ENCODE results near the gene AGPAT4. TPM values are rescaled to one million over a fixed set of nuclear protein-coding genes. Genes with fewer than 3 reads are reported as not detected.
A peak's percentile ranks its signal among the peaks of the same experiment; 100 is the strongest.
"Not testable (repeated sequence)": the region's sequence is repeated elsewhere in the genome, so short reads cannot be mapped to it uniquely, and the experiment has no call there.

AGPAT4 gene
- total RNA-seq, 4 donors from 2014 or later = 1.0 to 17.4 (median 6.4) TPM

GRCh38 chr6:161313940-161314509 is 40.2 kb upstream of the AGPAT4 start:
- intact Hi-C loops (cut with DNase I) = no loop called here
- TF ChIP-seq POLR2A (IDR thresholded peaks at IDR 0.05) (no peak), CTCF (IDR thresholded peaks at IDR 0.05) (no peak)

GRCh38 chr6:161313475-161313874 is 39.6 kb upstream of the AGPAT4 start:
- H3K27ac ChIP-seq; DNase-seq; H3K4me3 ChIP-seq; intact Hi-C loops (cut with DNase I); H3K36me3 ChIP-seq; H3K4me1 ChIP-seq; H3K27me3 ChIP-seq: not testable (repeated sequence)
- 32 to 36% methylated on average over 3 of the region's 3 CpGs for WGBS, 2 donors
- H3K9me3 ChIP-seq = peaks cover 0 to 15% (median 3%) of the 10 kb centered on the region in 3 donors

More at GRCh38 chr6:161313940-161314509, 40.2 kb upstream of the AGPAT4 start:
- no peaks in the 10 kb centered on the region for H3K27me3 ChIP-seq
- H3K9me3 ChIP-seq = peaks cover 0 to 15% (median 3%) of the 10 kb centered on the region in 3 donors
- H3K4me1 ChIP-seq = peaks cover 0 to 9% (median 0%) of the 10 kb centered on the region in 3 donors
- DNase-seq = no peak
- no peak overlapping the region for H3K27ac ChIP-seq
- no peaks in the 10 kb centered on the region for H3K36me3 ChIP-seq
- WGBS, 2 donors = 75 to 82% methylated on average over 5 to 6 of the region's 6 CpGs
- no peak overlapping the region for H3K4me3 ChIP-seq

- H3K9me3 ChIP-seq; H3K4me3 ChIP-seq; H3K27me3 ChIP-seq; intact Hi-C loops (cut with DNase I); H3K4me1 ChIP-seq; H3K36me3 ChIP-seq; DNase-seq: not testable (repeated sequence)
- 44 to 62% methylated on average over 7 of the region's 7 CpGs for WGBS, 2 donors
- H3K27ac ChIP-seq = peak overlapping the region in 2 of 4 donors; percentile 58 to 65
These were observed 35.9 kb upstream of the AGPAT4 start for GRCh38 chr6:161309774-161310173.

- WGBS, 2 donors = 63 to 88% methylated on average over 7 to 9 of the region's 10 CpGs
- H3K27ac ChIP-seq = no peak overlapping the region
- peaks cover 0 to 9% (median 0%) of the 10 kb centered on the region in 3 donors for H3K4me1 ChIP-seq
- H3K27me3 ChIP-seq = no peaks in the 10 kb centered on the region
- TF ChIP-seq POLR2A (IDR thresholded peaks at IDR 0.05) (no peak), CTCF (IDR thresholded peaks at IDR 0.05) (no peak)
- no peaks in the 10 kb centered on the region for H3K36me3 ChIP-seq
- no peaks in the 10 kb centered on the region for H3K9me3 ChIP-seq
- no peak overlapping the region for H3K4me3 ChIP-seq
- DNase-seq = no peak
- intact Hi-C loops (cut with DNase I) = no loop called here
These were observed 34.3 kb upstream of the AGPAT4 start for GRCh38 chr6:161308075-161308655.

GRCh38 chr6:161305860-161306259 is 32.0 kb upstream of the AGPAT4 start:
- no peak for TF ChIP-seq CTCF (IDR thresholded peaks at IDR 0.05)
- Histone ChIP-seq H3K4me3 (no peak overlapping the region), H3K27me3 (no peaks in the 10 kb centered on the region), H3K4me1 (peaks cover 0 to 11% (median 5%) of the 10 kb centered on the region in 3 donors), H3K36me3 (no peaks in the 10 kb centered on the region), H3K9me3 (no peaks in the 10 kb centered on the region), H3K27ac (no peak overlapping the region)
- 72 to 86% methylated on average over 3 of the region's 4 CpGs for WGBS, 2 donors
- intact Hi-C loops (cut with DNase I) = no loop called here
- no peak for DNase-seq

- Histone ChIP-seq H3K4me3 (no peak overlapping the region), H3K36me3 (no peaks in the 10 kb centered on the region), H3K4me1 (peaks cover 0 to 6% (median 5%) of the 10 kb centered on the region in 3 donors), H3K27ac (no peak overlapping the region), H3K9me3 (no peaks in the 10 kb centered on the region), H3K27me3 (no peaks in the 10 kb centered on the region)
- DNase-seq = no peak
- intact Hi-C loops (cut with DNase I) = no loop called here
- TF ChIP-seq CTCF (IDR thresholded peaks at IDR 0.05) (no peak), POLR2A (IDR thresholded peaks at IDR 0.05) (no peak)
- 85 to 90% methylated on average over 7 of the region's 16 CpGs for WGBS, 2 donors
These were observed 29.9 kb upstream of the AGPAT4 start for GRCh38 chr6:161303628-161304340.
